CD4-positive, alpha-beta T cell treated with Interleukin-15 for 1 hour (primary cell): ENCODE results near the gene PRKAG3.
"Not testable (repeated sequence)": the region's sequence is repeated elsewhere in the genome, so short reads cannot be mapped to it uniquely, and the experiment has no call there.

ENCODE experiments used
- DNase-seq: peaks from one replicate; pipeline ENCODE4 v3.0.0-alpha.2; 2020

The PRKAG3 gene

GRCh38 chr2:218780046-218780445, 51.6 kb downstream of the PRKAG3 start:
- DNase-seq, result no peak

DNA sequence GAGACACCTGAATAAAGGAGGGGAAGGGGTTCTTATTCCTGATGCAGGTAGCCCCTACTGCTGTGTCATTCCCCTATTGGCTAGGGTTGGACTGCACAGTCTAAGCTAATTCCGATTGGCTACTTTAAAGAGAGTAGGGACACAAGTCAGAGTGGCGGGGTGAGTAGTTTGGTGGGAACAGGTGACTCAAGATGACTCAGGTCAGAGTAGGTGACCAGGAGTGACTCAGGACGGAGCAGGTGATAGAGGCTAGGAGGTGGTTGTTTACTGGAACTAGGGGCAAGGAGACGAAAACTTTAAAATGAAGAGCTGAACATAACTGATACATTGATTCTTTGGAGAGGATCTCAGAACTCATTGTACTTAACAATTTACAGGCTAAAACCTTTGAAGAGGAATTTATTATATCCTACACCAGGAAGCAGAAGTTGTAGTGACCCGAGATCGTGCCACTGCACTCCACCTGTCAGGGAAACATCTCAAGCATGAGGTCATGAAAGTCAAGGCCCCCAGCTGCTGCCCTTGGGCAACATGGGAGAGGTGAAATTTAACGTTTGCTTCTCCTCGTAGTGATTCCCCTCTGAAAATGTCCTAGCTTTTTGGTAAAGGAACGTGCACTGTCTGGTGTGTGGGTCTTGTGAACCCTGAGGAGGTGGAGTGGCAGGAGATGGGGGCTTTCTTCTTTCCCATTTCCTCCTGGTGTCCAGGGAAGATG, 54.2 kb downstream of the PRKAG3 start:
- DNase-seq, result no peak

DNA sequence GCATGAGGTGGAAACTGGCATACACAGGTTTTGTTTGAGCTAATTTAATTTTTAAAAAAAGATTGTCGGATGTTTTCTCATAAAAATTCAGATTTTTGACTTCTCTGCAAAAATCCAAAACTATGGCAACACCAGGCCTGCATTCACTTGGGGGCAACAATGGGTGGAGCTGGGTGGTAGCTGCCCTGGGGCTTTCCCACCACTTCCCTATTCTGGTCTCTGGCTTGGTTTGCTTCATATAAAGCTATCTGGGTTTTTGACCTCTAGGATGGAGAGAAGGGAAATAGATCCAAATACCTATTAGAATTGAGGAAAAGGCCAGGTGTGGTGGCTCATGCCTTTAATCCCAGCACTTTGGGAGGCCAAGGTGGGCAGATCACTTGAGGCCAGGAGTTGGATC, 55.1 kb downstream of the PRKAG3 start:
- DNase-seq, result no peak

DNA sequence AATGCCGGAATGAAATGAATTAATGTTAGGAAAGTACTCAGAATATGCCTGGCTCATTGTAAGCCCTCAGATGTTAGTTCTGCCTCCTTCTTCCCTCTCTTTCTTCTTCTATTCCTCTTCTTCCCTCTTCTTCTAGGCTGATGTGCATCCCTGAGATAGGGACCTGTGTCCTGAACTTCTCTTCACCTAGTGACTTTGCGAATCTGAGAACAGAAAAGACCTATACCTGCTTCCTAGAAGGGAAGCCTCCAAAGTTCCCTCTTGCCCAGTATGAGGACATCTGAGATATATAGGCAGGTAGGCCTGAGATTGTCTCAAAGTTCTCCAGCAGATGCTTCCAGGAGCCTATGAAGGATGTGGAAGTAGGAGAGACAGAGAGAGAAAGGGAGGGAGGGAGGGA, 57.7 kb downstream of the PRKAG3 start:
- no peak for DNase-seq

DNA sequence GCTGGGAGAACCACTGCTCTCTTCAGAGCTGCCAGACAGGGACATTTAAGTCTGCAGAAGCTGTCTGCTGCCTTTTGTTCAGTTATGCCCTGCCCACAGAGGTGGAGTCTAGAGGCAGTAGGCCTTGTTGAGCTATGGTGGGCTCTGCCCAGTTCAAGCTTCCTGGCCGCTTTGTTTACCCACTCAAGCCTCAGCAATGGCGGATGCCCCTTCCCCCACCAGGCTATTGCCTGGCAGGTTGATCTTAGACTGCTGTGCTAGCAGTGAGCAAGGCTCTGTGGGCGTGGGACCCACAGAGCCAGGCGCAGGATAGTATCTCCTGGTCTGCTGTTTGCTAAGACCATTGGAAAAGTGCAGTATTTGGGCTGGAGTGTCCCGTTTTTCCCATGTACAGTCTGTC, 58.8 kb downstream of the PRKAG3 start:
- not testable (repeated sequence) for DNase-seq
